OCI-LY1 (cell line): ENCODE measurements around the gene RNF166.

Source experiments
- CTCF ChIP-seq: fragments of 200-600 bp; sonication (generic), shearing (Covaris generic); IDR thresholded peaks from 2 replicates; pipeline ENCODE4 v1.5.1; 2017; ENCODE audit warnings: mild to moderate bottlenecking, antibody characterized with exemption, low read length, moderate library complexity, mixed read lengths
- EZH2 ChIP-seq: fragments of 200-600 bp; sonication (generic), shearing (Covaris generic); IDR thresholded peaks from 2 replicates; pipeline ENCODE4 v1.8.0; 2017; ENCODE audit warnings: borderline replicate concordance, mixed run types, mild to moderate bottlenecking, antibody characterized with exemption, low read length, moderate library complexity, mixed read lengths

DNA sequence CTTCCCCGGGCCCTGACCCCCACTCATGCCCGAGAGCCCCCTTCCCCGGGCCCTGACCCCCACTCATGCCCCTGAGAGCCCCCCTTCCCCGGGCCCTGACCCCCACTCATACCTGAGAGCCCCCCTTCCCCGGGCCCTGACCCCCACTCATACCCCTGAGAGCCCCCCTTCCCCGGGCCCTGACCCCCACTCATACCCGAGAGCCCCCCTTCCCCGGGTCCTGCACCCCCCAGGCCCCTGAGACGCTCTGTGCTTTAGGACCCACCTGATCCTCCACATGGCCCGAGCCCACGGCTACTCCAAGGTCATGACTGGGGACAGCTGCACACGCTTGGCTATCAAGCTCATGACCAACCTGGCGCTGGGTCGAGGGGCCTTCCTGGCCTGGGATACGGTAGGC lies 6.8 kb upstream of the RNF166 start:
- no peak for TF ChIP-seq CTCF
- no peak for TF ChIP-seq EZH2
